Hematopoietic multipotent progenitor cell treated with erythropoietin and hydrocortisone succinate and interleukin-3 and kit ligand, for 4 days (in vitro differentiated cells): Measurements from ENCODE around the gene DNM3.
A peak's percentile ranks its signal among the peaks of the same experiment; 100 is the strongest.

Experiments used
- DNase-seq: peaks from one replicate; pipeline ENCODE4 v3.0.0-alpha.2; 2015

Gene DNM3

DNA sequence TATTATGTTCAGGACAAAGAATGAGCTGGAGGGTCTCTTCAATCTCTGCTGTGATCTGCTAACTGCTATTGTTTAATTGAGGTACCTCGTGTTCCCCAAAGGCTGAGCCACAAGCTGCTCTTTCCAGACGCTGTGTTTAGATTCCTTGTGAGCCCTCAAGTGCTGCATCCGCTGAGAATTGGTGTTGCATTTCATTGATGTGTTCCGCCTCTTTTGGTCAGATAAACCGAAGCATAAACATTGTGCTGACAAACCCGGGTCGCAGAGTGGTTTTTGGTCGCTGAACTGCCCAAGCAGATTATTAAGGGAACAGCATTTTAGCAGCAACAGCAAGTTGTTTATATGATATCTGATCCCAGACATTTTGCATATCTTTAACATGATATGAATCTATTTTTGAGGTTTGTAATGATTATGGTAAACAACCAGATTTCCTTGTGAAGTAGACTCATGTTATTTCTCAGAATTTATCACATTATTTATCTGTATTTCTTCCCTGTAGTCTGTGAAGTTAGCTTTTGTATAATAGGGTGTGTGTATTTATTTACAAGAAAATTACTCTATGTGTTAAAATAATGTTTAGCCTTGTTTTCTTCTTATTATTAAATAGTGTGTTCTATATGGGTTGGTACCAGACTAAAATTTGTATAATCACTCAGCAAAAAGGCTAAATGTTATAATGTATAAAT, 362.0 kb downstream of the DNM3 start:
- no peak for DNase-seq

DNA sequence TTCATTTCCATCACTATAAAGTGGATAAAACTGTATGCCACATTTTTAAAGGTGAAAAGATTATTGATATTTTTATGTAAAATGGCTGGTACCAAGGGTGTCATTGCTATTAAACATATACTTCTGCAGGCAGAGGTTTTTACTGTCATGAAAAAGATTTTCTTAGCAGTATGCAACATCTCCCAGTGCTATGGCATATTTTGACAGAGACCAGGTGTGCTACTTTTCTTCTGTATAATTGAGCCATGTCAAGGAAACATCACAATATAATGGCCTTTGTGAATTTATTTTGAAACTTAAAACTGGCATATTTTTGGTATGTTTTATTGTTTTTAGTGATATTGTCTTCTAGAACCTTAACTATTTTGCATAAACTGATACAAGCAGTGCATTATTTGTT, 362.6 kb downstream of the DNM3 start:
- no peak for DNase-seq

- peak; percentile 9 for DNase-seq
These were observed 365.0 kb downstream of the DNM3 start for GRCh38 chr1:172206256-172206655.

GRCh38 chr1:172208635-172209034, 367.3 kb downstream of the DNM3 start:
- DNase-seq: no peak

- DNase-seq: no peak
These were observed 369.9 kb downstream of the DNM3 start for GRCh38 chr1:172211221-172211620.

DNA sequence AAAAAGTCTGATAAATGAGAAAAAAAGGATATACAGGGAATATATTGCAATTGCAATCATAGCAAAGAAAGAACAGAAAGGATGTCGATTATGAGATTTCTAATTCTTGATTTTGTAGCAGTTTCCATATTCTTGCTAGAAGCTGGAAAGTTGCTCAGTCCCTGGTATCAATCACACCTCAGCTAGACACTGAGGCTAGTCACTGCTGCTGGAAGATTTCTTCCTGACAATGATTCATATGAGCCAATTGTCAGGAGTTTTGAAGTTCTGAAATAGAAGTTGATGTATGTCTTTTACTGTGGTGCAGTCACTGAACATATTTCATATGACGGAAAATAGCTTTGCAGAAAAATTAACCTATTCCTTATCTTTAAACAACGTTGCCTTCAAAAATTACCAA, 370.8 kb downstream of the DNM3 start:
- DNase-seq: no peak

DNA sequence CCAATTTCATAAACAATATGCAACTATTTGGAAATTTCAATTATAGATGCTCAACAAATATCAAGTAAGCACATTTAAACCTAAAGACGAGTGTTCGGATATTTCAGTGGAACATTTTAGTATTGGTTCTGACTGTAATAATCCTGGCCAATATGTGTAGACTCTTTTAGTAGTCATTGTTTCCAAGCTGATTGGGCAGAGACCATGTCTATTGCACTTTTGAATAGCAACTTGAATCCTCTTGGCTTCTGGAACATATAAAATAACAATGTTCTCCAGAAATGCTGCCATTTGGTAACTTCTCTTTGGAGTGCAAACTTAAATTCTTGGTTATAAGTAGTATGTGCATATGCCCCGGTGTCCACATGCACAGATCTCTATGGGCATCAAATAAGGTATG, 373.7 kb downstream of the DNM3 start:
- DNase-seq: no peak

DNA sequence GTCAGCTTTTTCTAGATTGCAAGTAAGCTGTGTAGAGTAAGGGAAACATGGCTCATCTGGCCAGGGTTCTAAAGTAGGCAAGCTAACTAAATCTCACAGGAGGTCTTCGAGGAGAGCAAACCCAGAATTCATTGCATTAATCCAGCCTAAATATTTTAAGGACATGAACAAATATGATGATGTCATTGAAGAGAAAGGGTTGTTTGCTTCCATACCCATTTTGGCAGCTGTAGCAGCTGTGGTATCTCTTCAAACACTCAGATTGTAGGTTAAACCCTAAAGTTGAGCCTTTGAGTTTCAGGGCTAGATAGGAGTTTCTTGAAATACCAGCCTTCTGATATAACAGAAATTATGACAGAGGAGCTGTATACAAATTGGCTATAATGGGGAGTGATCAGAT, 378.7 kb downstream of the DNM3 start:
- DNase-seq: no peak

DNA sequence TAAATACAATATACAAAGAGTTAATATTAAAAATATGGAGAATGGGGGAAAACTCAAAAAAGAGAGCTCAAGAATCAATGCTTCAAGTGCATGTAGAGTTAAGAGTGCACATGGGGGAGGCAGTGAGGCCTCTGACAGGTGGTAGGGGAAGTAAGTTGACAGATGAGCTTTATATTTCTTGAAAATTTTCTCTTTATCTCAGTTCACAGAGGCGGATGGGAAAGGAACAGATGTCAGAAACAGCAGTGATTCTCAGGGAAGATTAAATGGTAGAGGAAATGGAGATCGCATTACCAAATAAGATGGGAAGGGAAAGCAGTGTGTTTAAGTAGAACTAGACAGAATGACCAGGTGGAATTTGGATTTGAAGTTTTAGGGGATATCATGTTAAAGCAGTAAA, 379.1 kb downstream of the DNM3 start:
- peak; percentile 50 for DNase-seq

- DNase-seq: no peak
These were observed 380.1 kb downstream of the DNM3 start for GRCh38 chr1:172221436-172221835.

- DNase-seq: peak; percentile 27
These were observed 383.6 kb downstream of the DNM3 start for GRCh38 chr1:172224871-172225270.

GRCh38 chr1:172229942-172230341, 388.6 kb downstream of the DNM3 start:
- DNase-seq: no peak

- peak; percentile 11 for DNase-seq
These were observed 389.2 kb downstream of the DNM3 start for GRCh38 chr1:172230526-172230925.

DNA sequence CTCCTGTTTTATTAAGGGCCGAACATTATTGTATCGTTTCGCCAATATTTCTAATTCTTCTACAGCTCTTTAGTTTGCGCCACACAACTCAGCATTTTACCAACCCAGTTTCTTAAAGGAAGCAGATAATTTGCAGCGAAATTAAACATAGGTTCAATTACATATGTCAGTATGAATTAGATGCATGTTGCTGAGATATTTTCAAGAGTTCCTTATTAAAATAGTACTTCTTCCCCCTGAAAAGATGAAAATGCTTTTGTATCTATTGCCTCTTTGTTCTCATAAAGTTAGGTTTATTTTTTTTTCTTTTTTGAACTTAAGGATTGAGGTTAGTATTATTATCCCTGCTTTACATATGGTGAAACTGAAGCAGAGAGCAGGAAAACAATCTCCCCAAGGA, 395.7 kb downstream of the DNM3 start:
- DNase-seq: no peak

- no peak for DNase-seq
These were observed 396.9 kb downstream of the DNM3 start for GRCh38 chr1:172238158-172238557.

GRCh38 chr1:172238965-172239364, 397.7 kb downstream of the DNM3 start:
- DNase-seq: no peak

DNA sequence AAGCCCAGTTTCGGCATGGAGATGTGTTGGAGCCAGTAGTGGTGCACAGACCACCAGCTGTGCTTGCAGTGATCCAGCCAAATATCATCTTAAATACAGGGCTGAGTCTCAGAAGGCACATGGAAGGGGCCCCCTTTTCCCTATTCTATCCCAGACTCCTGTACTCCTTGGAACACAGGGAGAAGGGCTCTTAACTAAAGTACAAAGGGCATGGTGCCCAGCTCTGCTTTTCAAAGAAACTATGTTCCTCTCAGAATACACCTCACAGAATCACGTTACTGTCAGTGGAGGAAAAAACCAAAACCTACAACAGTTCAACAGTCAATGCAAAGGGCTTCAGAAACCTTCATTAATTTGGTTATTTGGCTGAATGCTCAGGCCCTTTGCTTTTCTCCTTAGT, 398.6 kb downstream of the DNM3 start:
- no peak for DNase-seq

DNA sequence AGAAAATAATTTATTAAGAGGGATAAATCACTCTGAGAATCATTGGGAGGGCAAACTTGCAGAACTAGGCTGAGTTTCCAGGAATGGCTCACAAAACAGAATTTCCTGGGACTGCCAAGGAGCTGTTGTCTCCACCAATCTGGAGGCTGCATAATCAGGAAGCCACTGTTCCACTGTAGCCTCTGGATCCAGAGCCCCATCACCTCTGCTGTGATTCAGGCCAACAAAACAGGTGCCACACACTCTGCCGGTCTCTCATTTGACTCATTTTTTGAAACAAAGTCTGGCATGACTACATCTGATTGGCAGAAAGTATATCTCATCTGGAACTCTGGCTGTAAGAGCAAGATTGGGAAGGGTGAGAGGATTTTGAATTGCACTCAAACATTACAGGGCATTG, 400.2 kb downstream of the DNM3 start:
- no peak for DNase-seq

GRCh38 chr1:172244865-172245264, 403.6 kb downstream of the DNM3 start:
- DNase-seq: no peak

- no peak for DNase-seq
These were observed 404.5 kb downstream of the DNM3 start for GRCh38 chr1:172245788-172246187.

- DNase-seq: no peak
These were observed 405.5 kb downstream of the DNM3 start for GRCh38 chr1:172246521-172247390.

DNA sequence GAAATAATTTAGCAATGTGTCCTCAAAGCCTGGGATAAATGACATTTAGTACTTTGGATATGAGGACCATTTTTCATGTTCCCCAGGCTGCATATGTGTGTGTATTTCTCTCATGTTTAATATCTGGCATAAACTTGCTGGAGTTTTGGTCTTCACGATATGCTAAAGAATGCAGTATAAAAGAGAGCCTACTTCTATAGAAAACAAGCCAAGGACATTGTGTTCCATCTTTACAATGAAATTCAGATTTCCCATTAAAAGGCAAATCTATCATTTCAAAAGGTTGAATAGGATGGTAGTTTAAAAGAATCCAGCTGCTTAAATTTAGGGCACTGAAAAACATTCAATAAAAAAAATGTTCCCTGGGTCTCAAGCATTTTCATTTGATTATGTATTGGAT, 410.2 kb downstream of the DNM3 start:
- DNase-seq: no peak

GRCh38 chr1:172252321-172252720, 411.0 kb downstream of the DNM3 start:
- DNase-seq: no peak

GRCh38 chr1:172252958-172253357, 411.7 kb downstream of the DNM3 start:
- no peak for DNase-seq
